Endothelial cell (in vitro differentiated cells): ENCODE measurements around the gene KRTAP1-4. TPM values are rescaled to one million over a fixed set of nuclear protein-coding genes. Genes with fewer than 3 reads are reported as not detected.

Experiments used
- DNase-seq: peaks from one replicate; pipeline ENCODE4 v3.0.0; 2021; ENCODE audit warnings: low spot score
- H3K27ac Mint-ChIP-seq: one replicate; pipeline ENCODE4 v1.8.0; 2021; ENCODE audit warnings: mixed read lengths, inconsistent platforms; ENCODE audit not compliant: unreplicated experiment
- H3K27me3 Mint-ChIP-seq: one replicate; pipeline ENCODE4 v1.8.0; 2021; ENCODE audit warnings: mild to moderate bottlenecking, moderate library complexity, mixed read lengths, inconsistent platforms; ENCODE audit not compliant: unreplicated experiment
- H3K36me3 Mint-ChIP-seq: one replicate; pipeline ENCODE4 v1.8.0; 2021; ENCODE audit warnings: mild to moderate bottlenecking, low read depth, mixed read lengths, inconsistent platforms; ENCODE audit not compliant: unreplicated experiment
- H3K4me1 Mint-ChIP-seq: one replicate; pipeline ENCODE4 v1.8.0; 2021; ENCODE audit warnings: mild to moderate bottlenecking, mixed read lengths, inconsistent platforms; ENCODE audit not compliant: unreplicated experiment
- H3K4me3 Mint-ChIP-seq: one replicate; pipeline ENCODE4 v1.8.0; 2021; ENCODE audit warnings: mild to moderate bottlenecking, mixed read lengths, inconsistent platforms; ENCODE audit not compliant: unreplicated experiment
- H3K9me3 Mint-ChIP-seq: one replicate; pipeline ENCODE4 v1.8.0; 2021; ENCODE audit warnings: mixed read lengths, inconsistent platforms; ENCODE audit not compliant: unreplicated experiment
- CTCF ChIP-seq: fragments of 200-600 bp; sonication (generic); IDR thresholded peaks from one replicate; pipeline ENCODE4 v1.5.0; 2021; ENCODE audit warnings: antibody characterized with exemption; ENCODE audit not compliant: unreplicated experiment
- total RNA-seq: library from RNA; stranded (reverse); fragmentation: NEBNext Ultra II Directional; extraction: Animal tissue kit (Norgen Biotek cat#: 25700); gene quantifications from one replicate; pipeline ENCODE4 v1.2.1, GENCODE V29; 2021; ENCODE audit not compliant: unreplicated experiment

The KRTAP1-4 gene
- total RNA-seq, 1 donor from 2014 or later: not detected

GRCh38 chr17:41024697-41025096 lies 5.3 kb downstream of the KRTAP1-4 start:
- H3K4me1 Mint-ChIP-seq: no peaks in the 10 kb centered on the region
- no peak for TF ChIP-seq CTCF
- DNase-seq: no peak

GRCh38 chr17:41020336-41020735 lies 9.7 kb downstream of the KRTAP1-4 start:
- DNase-seq: no peak
- Mint-ChIP-seq H3K4me3 (no peak overlapping the region), H3K27me3 (no peaks in the 10 kb centered on the region), H3K36me3 (no peaks in the 10 kb centered on the region), H3K27ac (no peak overlapping the region), H3K9me3 (no peaks in the 10 kb centered on the region), H3K4me1 (peaks cover 22% of the 10 kb centered on the region)
- TF ChIP-seq CTCF: no peak

More at GRCh38 chr17:41024697-41025096, 5.3 kb downstream of the KRTAP1-4 start:
- H3K36me3 Mint-ChIP-seq: no peaks in the 10 kb centered on the region
- no peak overlapping the region for H3K4me3 Mint-ChIP-seq
- H3K27me3 Mint-ChIP-seq: no peaks in the 10 kb centered on the region
- no peaks in the 10 kb centered on the region for H3K9me3 Mint-ChIP-seq
- H3K27ac Mint-ChIP-seq: no peak overlapping the region

GRCh38 chr17:41019415-41019814 lies 10.6 kb downstream of the KRTAP1-4 start:
- TF ChIP-seq CTCF: no peak
- Mint-ChIP-seq H3K27me3 (no peaks in the 10 kb centered on the region), H3K27ac (no peak overlapping the region), H3K9me3 (no peaks in the 10 kb centered on the region), H3K4me1 (peaks cover 22% of the 10 kb centered on the region), H3K36me3 (no peaks in the 10 kb centered on the region), H3K4me3 (no peak overlapping the region)
- DNase-seq: no peak

- H3K27me3 Mint-ChIP-seq: no peaks in the 10 kb centered on the region
- no peaks in the 10 kb centered on the region for H3K9me3 Mint-ChIP-seq
- H3K4me3 Mint-ChIP-seq: no peak overlapping the region
- no peak overlapping the region for H3K27ac Mint-ChIP-seq
- no peak for DNase-seq
- H3K36me3 Mint-ChIP-seq: no peaks in the 10 kb centered on the region
- TF ChIP-seq CTCF: no peak
- peaks cover 22% of the 10 kb centered on the region for H3K4me1 Mint-ChIP-seq
These were observed 11.5 kb downstream of the KRTAP1-4 start for GRCh38 chr17:41018541-41018940.

GRCh38 chr17:41016578-41017215 lies 13.3 kb downstream of the KRTAP1-4 start:
- Mint-ChIP-seq H3K27me3 (no peaks in the 10 kb centered on the region), H3K27ac (no peak overlapping the region), H3K4me3 (no peak overlapping the region), H3K9me3 (no peaks in the 10 kb centered on the region), H3K36me3 (no peaks in the 10 kb centered on the region), H3K4me1 (peaks cover 22% of the 10 kb centered on the region)
- TF ChIP-seq CTCF: no peak
- no peak for DNase-seq
